BLaER1 treated with 17β-estradiol and CSF1 and Interleukin-3, amounts not matched to agents 10 nM and 100 nM (cell line): ENCODE data around the gene INPP5E.

ENCODE experiments used
- H3K27ac ChIP-seq, 11 experiments: shearing (Covaris generic); formaldehyde crosslinking; 2 replicates each; pipeline ENCODE4 v1.8.1; 2022
- H3K27me3 ChIP-seq, 11 experiments: shearing (Covaris generic); formaldehyde crosslinking; 2 replicates each; pipeline ENCODE4 v1.8.1; 2022
- H3K36me3 ChIP-seq, 11 experiments: shearing (Covaris generic); formaldehyde crosslinking; 2 replicates each; pipeline ENCODE4 v1.8.1; 2022
- H3K4me1 ChIP-seq, 10 experiments: shearing (Covaris generic); formaldehyde crosslinking; 2 replicates each; pipeline ENCODE4 v1.8.1; 2022
- H3K4me2 ChIP-seq, 11 experiments: shearing (Covaris generic); formaldehyde crosslinking; 2 replicates each; pipeline ENCODE4 v1.8.1; 2022
- H3K4me3 ChIP-seq, 10 experiments: shearing (Covaris generic); formaldehyde crosslinking; 2 replicates each; pipeline ENCODE4 v1.8.1; 2022
- H3K9ac ChIP-seq, 11 experiments: shearing (Covaris generic); formaldehyde crosslinking; 2 replicates each; pipeline ENCODE4 v1.8.1; 2022
- H3K9me3 ChIP-seq, 11 experiments: shearing (Covaris generic); formaldehyde crosslinking; replicated peaks in 1 of 11; 2 replicates each; pipeline ENCODE4 v1.8.1; 2022
- H4K20me1 ChIP-seq, 11 experiments: shearing (Covaris generic); formaldehyde crosslinking; 2 replicates each; pipeline ENCODE4 v1.8.1; 2022
- Cebpa-rat ChIP-seq, 11 experiments: shearing (Covaris generic); IDR thresholded peaks; 2 replicates each; pipeline ENCODE4 v1.8.1; 2022

Gene INPP5E

DNA sequence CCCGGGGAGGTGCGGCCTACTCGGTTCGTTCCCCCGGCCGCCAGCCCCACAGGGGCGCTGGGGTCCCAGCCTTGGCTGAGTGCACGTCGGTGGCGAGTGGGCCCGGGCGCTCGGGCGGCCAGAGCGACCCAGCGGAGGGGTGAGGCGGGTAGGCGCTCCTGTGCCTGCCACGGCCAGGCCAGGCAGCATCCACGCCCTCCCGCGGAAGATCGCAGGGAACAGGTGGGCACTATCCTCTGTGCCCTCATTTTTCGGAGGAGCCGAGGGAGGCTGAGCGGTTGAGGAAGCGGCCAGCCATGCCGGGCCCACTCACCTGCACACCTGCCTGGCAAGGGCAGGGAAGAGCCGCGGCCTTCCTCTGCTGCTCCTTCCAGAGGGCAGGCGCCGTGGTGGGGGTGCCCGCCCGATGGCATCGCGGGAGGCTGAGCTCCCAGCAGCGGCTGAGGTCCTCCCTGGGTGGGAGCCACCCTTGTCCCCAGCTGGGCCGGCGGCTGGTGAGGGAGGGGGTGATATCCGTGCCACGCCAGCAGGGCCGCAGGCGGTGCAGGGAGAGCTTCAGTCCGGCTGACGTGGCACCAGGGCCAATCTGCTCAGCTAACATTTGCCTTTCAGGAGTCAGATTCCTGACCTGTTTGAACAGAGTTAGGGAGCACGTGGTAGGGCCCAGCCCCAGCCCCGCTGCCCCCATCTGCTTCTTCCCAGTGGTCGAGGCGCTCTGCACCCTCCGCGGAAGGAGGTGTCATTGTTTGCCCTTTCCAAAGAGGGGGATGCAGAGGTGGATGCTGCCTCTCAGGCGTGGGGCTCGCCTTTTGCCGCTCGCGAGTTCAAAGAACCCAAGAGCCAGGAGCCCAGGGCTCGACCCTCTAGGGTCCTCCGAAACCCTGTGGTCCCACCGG is 44.8 kb upstream of the INPP5E start:
- Histone ChIP-seq H3K9ac (peak overlapping the region; percentile 76 to 96 (median 86)), H4K20me1 (peaks cover 29 to 73% (median 50%) of the 10 kb centered on the region in 11 experiments), H3K4me1 (peaks cover 21 to 39% (median 24%) of the 10 kb centered on the region in 10 experiments), H3K27ac (peak overlapping the region in 10 of 11 experiments; percentile 80 to 98 (median 93); a peak in 17 of 22 replicates), H3K4me3 (peak overlapping the region; percentile 54 to 79 (median 67)), H3K9me3 (no peaks in the 10 kb centered on the region), H3K36me3 (peaks cover 9 to 18% (median 10%) of the 10 kb centered on the region in 11 experiments; a peak in 19 of 22 replicates), H3K4me2 (peak overlapping the region; percentile 94 to 99 (median 98)), H3K27me3 (no peaks in the 10 kb centered on the region)
- TF ChIP-seq Cebpa-rat (IDR thresholded peaks at IDR 0.05): no peak

DNA sequence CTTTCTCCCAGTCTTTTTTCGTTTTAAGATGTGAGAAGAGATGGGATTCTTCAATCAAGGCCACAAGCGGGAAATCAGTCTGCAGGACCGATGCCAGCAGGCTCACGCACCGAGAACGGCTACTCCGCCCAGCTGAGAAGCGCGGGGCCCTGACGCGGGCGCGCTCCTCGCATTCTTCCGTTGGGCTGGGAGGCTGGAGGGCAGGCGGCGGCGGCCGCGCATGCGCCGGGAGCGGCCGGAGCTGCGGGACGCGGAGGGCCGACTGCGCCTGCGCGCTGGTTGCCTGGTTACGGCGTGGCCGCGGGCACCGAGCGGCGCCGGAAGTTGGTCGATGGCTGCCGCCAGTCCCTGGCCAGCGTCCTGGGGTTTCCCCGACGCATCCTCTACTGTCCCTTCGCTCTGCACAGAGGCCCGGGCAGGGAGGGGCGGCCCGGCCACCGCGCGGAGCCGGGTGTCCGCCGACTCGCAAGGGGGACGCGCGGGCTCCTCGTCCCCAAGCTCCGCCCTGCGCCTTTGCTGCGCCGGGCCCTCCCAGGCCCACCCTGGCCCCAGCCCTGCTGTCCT is 44.0 kb upstream of the INPP5E start:
- H3K4me1 ChIP-seq: peaks cover 21 to 39% (median 24%) of the 10 kb centered on the region in 10 experiments
- no peaks in the 10 kb centered on the region for H3K9me3 ChIP-seq
- no peak for TF ChIP-seq Cebpa-rat (IDR thresholded peaks at IDR 0.05)
- peak overlapping the region; percentile 94 to 99 (median 98) for H3K4me2 ChIP-seq
- peak overlapping the region; percentile 54 to 79 (median 67) for H3K4me3 ChIP-seq
- peaks cover 13 to 26% (median 18%) of the 10 kb centered on the region in 11 experiments; a peak in 20 of 22 replicates for H3K36me3 ChIP-seq
- no peaks in the 10 kb centered on the region for H3K27me3 ChIP-seq
- H3K27ac ChIP-seq: peak overlapping the region; percentile 80 to 98 (median 93)
- peaks cover 36 to 81% (median 57%) of the 10 kb centered on the region in 11 experiments for H4K20me1 ChIP-seq
- H3K9ac ChIP-seq: peak overlapping the region; percentile 76 to 96 (median 86)

DNA sequence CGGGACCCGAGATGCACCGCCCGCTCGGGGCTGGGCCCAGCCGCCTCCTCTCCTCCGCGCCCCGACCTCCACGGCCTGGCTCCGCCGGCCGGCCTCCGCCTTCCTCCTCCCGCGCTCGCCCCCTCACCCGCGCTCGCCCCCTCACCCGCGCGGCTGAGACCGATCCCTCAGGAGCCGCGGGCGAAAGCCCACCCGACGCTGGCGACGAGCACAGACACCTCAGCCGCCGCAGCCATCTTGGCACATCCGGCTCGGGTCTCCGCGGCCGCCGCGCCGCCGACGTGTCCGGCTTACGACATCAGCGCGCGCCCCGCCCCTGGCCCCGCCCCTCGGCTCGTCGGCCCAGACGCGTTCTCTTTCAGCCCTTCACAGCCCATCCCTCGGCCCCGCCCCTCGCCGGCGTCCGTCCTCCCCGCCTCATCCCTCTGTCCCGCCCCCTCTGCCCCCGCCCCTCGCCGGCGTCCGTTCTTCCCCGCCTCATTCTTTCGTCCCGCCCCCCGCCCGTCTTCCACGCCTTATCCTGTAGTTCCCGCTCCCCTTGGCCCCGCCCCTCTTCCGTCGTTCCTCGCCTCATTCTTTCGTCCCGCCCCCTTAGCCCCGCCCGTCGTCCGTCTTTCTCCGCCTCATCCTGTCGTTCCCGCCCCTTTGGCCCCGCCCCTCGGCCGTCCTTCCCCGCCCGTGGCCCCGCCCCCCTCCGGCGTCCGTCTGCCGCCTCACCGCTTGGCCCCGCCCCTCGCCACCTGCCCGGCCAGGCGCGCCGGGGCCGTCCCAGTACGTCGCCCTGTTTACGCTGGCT is 43.3 kb upstream of the INPP5E start, which contains the start of gene SEC16A:
SEC16A (minus strand) TSS at position 248 of the 796 bp plus-strand sequence. CDS start 5,425 bp downstream, outside the sequence.
- Histone ChIP-seq H3K9ac (peak within 1 kb of the TSS; percentile 95 to 100 (median 98)), H3K27me3 (no peaks in the 10 kb centered on the region), H3K36me3 (peaks cover 20 to 33% (median 24%) of the 10 kb centered on the region in 11 experiments; a peak in 21 of 22 replicates), H3K9me3 (no peaks in the 10 kb centered on the region), H3K4me1 (peaks cover 21 to 39% (median 24%) of the 10 kb centered on the region in 10 experiments), H4K20me1 (peaks cover 43 to 82% (median 64%) of the 10 kb centered on the region in 11 experiments), H3K4me2 (peak within 1 kb of the TSS; percentile 95 to 99 (median 98)), H3K27ac (peak within 1 kb of the TSS; percentile 95 to 100 (median 98)), H3K4me3 (peak within 1 kb of the TSS; percentile 78 to 100 (median 98))
- no peak for TF ChIP-seq Cebpa-rat (IDR thresholded peaks at IDR 0.05)

DNA sequence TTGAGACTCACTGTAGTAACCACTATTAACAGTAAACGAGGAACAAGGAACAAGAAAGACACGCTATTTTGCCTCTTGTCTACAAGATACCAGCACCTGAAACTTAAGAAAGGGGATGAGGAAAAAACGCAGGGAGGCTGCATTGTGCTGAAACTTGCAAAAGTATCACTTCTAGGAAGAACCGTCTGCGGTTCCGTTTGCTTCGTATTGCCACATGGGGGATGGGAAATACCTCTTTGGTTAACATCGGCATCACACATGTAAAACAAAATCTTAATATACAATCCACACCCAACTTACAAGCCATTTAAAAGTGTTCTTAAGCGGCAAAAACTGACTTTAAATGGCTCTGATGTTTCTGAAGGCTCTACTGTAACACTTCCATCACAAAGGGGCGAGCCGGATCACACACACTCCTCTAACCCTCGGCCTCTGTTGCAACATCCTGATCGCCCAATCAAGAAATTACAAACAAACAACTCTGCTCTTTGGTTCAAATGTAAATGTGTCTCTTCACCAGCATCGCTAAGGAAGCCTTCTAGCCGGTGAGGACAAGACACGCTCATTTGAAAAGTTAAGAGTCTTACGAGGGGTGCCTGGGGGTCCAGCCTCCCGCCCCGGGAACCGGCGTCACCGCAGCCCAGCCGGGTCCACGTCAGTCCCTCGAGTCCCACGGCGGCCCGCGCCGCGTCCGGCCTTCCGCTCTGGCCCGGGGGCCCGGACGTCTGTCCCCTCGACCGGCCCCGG is 42.6 kb upstream of the INPP5E start:
- peak overlapping the region; percentile 78 to 100 (median 98) for H3K4me3 ChIP-seq
- peak overlapping the region; percentile 93 to 100 (median 98) for H3K9ac ChIP-seq
- H3K36me3 ChIP-seq: peaks cover 28 to 40% (median 32%) of the 10 kb centered on the region in 11 experiments
- no peaks in the 10 kb centered on the region for H3K27me3 ChIP-seq
- peak in 7 of 11 experiments; percentile 36 to 82 (median 47); a peak in 8 of 22 replicates for TF ChIP-seq Cebpa-rat (IDR thresholded peaks at IDR 0.05)
- no peaks in the 10 kb centered on the region for H3K9me3 ChIP-seq
- H3K27ac ChIP-seq: peak overlapping the region; percentile 93 to 100 (median 98)
- H3K4me1 ChIP-seq: peaks cover 21 to 39% (median 24%) of the 10 kb centered on the region in 10 experiments
- peaks cover 51 to 84% (median 72%) of the 10 kb centered on the region in 11 experiments for H4K20me1 ChIP-seq
- peak overlapping the region; percentile 86 to 97 (median 94) for H3K4me2 ChIP-seq

DNA sequence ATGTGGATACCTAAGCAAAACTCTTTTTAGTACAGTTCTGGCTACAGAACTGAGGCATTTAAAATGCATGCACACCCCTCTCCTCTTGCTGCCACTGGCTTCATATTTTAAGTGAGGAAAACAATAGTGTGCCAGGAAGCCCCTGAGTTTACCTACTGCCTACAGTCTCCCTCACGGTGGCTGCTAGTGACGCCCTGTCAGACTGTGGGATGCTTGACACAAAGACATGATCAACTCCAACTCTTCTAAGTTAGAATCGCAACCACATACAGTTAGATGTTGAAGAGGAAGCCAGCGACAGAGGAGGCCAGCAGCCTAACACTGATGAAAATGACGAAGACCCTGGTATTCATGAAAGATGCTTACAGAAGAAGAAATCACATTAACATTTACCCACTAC is 41.9 kb upstream of the INPP5E start:
- no peaks in the 10 kb centered on the region for H3K27me3 ChIP-seq
- no peaks in the 10 kb centered on the region for H3K9me3 ChIP-seq
- peaks cover 34 to 47% (median 39%) of the 10 kb centered on the region in 11 experiments for H3K36me3 ChIP-seq
- TF ChIP-seq Cebpa-rat (IDR thresholded peaks at IDR 0.05): no peak
- H3K4me1 ChIP-seq: peaks cover 21 to 39% (median 24%) of the 10 kb centered on the region in 10 experiments
- H3K4me2 ChIP-seq: peak overlapping the region; percentile 86 to 97 (median 94)
- peak overlapping the region in 10 of 11 experiments; percentile 93 to 100 (median 98); a peak in 20 of 22 replicates for H3K27ac ChIP-seq
- H3K4me3 ChIP-seq: peak overlapping the region; percentile 78 to 100 (median 98)
- peak overlapping the region; percentile 93 to 100 (median 98) for H3K9ac ChIP-seq
- peaks cover 57 to 90% (median 78%) of the 10 kb centered on the region in 11 experiments for H4K20me1 ChIP-seq

DNA sequence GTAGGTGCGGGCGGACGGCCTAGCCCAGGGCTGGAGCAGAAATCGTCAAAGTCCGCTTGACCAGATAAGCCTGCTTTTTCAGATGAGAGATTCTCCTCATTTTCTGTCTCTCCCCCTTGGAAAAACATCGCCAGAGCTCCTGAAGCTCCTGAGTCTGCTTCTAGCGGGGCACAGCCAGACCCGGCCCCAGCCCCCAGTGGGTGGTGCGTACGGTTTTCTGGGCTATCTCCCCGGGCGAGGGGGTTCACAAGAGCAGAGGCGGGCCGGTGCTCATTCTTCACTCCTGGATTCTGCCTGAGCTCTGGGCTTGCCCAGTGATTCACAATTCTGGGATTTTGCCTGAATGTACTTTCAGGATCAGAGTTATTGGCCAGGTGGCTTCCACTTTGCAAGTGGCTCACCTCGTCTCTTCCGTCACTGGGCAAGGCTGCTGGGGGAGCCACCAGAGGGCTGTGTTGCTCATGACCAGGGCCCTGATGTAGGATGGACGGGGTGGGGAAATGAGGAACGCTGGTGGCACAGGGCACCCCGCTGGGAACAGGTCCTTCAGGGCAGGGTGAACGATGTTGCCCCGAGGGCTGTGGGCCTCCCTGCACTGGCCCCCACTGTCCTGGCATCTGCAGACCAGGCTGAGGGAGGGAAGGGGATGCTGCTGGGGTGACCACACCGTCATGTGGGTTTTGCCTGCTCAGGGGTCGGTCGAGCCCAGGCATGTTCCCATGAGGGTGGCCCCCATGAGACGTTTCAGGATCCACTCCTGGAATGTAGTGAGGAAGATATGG is 36.9 kb upstream of the INPP5E start:
- no peak overlapping the region for H3K4me2 ChIP-seq
- no peak for TF ChIP-seq Cebpa-rat (IDR thresholded peaks at IDR 0.05)
- no peaks in the 10 kb centered on the region for H3K27me3 ChIP-seq
- H3K9ac ChIP-seq: no peak overlapping the region
- no peak overlapping the region for H3K27ac ChIP-seq
- peaks cover 84 to 97% (median 89%) of the 10 kb centered on the region in 11 experiments for H3K36me3 ChIP-seq
- no peak overlapping the region for H3K4me3 ChIP-seq
- peaks cover 9 to 40% (median 21%) of the 10 kb centered on the region in 10 experiments for H3K4me1 ChIP-seq
- H3K9me3 ChIP-seq: no peaks in the 10 kb centered on the region
- H4K20me1 ChIP-seq: peaks cover 99 to 100% (median 100%) of the 10 kb centered on the region in 11 experiments
